ENCODE results near the gene SH2D1A. TPM values are rescaled to one million over a fixed set of nuclear protein-coding genes. Genes with fewer than 3 reads are reported as not detected.

Gene SH2D1A
- total and polyA plus RNA-seq, 2 donors (not counting 1 experiment from before 2014, with no cell fraction given): 0.08 TPM; not detected in 1

DNA sequence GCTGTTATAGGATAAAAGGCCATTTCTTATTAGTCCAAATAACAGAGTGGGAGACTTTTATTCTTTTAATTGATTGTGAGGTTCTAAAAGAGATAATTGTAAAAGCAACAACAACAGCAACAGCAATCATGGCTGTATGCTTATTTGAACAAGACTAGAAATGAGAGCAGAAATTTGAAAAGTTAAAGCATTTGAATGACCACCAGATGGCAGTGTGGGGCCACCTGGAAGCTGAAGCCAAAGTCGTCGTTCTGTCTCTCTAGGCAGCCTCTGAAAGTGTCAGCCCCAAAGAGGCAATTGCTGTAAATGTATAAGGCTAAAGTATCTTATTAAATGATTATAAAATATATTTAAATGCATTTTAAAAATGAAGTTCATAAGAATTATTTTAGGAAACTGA lies 42.2 kb downstream of the SH2D1A start:
- no peaks in the 10 kb centered on the region for H3K4me1 ChIP-seq (ENCODE audit: control insufficient read depth, extremely low read depth, insufficient read depth, low read length)
- H4K20me1 ChIP-seq (ENCODE audit: control insufficient read depth, extremely low read depth, insufficient read depth, low read length): no peaks in the 10 kb centered on the region
- no peaks in the 10 kb centered on the region for H3K9me3 ChIP-seq (ENCODE audit: control insufficient read depth, insufficient read depth, low read depth, low read length)
- no peak overlapping the region for H3K27ac ChIP-seq (ENCODE audit: insufficient read depth, low read length)
- H3K36me3 ChIP-seq (ENCODE audit: control insufficient read depth, insufficient read depth, low read length): no peaks in the 10 kb centered on the region
- H2AFZ ChIP-seq (ENCODE audit: low read length): no peak overlapping the region
- TF ChIP-seq EZH2 (IDR thresholded peaks at IDR 0.05; ENCODE audit: low read length, missing control alignments) (no peak), CTCF (conservative IDR thresholded peaks at IDR 0.05 in 1 of 2, IDR thresholded peaks at IDR 0.05 in 1 of 2; ENCODE audit: low read depth in 1 of 2, low read length in 2 of 2) (peak; percentile 56 to 59)
- DNase-seq (ENCODE audit: low read depth in 2 of 2): peak; percentile 32 to 51
- no peaks in the 10 kb centered on the region for H3K27me3 ChIP-seq (ENCODE audit: control insufficient read depth, insufficient read depth, low read length)
- H3K9ac ChIP-seq (ENCODE audit: insufficient read depth, low read length): no peak overlapping the region
- no peak overlapping the region for H3K4me2 ChIP-seq (ENCODE audit: extremely low read depth, insufficient read depth, low read length)
- H3K4me3 ChIP-seq (replicated peaks in 1 of 4; ENCODE audit: control extremely low read depth in 1 of 4, insufficient read depth in 1 of 4, low read depth in 3 of 4, low read length in 4 of 4): no peak overlapping the region
- H3K79me2 ChIP-seq (ENCODE audit: control insufficient read depth, insufficient read depth, low read length): no peaks in the 10 kb centered on the region

DNA sequence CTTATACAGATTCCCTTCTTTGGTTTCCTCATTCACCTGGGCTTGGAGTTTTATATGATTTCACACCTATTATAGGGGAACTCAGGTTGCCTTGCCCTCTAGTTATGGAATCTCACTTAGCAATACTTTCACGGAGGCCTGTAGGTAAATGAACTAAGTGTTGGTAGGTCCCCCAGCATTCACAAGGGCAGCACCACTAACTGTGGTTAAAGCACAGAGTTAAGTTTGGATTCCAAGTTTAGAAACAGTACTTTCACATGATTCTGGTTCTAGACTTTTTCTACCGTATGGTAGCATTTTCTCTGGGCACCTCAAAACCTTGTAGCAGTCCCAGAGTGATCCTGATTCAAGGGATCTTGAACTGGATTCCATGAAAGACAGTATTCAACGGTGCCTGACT lies 46.4 kb downstream of the SH2D1A start:
- no peaks in the 10 kb centered on the region for H3K4me1 ChIP-seq (ENCODE audit: control insufficient read depth, extremely low read depth, insufficient read depth, low read length)
- H3K27me3 ChIP-seq (ENCODE audit: control insufficient read depth, insufficient read depth, low read length): no peaks in the 10 kb centered on the region
- no peaks in the 10 kb centered on the region for H3K9me3 ChIP-seq (ENCODE audit: control insufficient read depth, insufficient read depth, low read depth, low read length)
- H3K27ac ChIP-seq (ENCODE audit: insufficient read depth, low read length): no peak overlapping the region
- no peaks in the 10 kb centered on the region for H3K36me3 ChIP-seq (ENCODE audit: control insufficient read depth, insufficient read depth, low read length)
- TF ChIP-seq CTCF (conservative IDR thresholded peaks at IDR 0.05 in 1 of 2, IDR thresholded peaks at IDR 0.05 in 1 of 2; ENCODE audit: low read depth in 1 of 2, low read length in 2 of 2) (no peak), EZH2 (IDR thresholded peaks at IDR 0.05; ENCODE audit: low read length, missing control alignments) (no peak)
- H3K9ac ChIP-seq (ENCODE audit: insufficient read depth, low read length): no peak overlapping the region
- no peaks in the 10 kb centered on the region for H3K79me2 ChIP-seq (ENCODE audit: control insufficient read depth, insufficient read depth, low read length)
- no peak overlapping the region for H3K4me3 ChIP-seq (replicated peaks in 1 of 4; ENCODE audit: control extremely low read depth in 1 of 4, insufficient read depth in 1 of 4, low read depth in 3 of 4, low read length in 4 of 4)
- no peak for DNase-seq (ENCODE audit: low read depth in 2 of 2)
- H3K4me2 ChIP-seq (ENCODE audit: extremely low read depth, insufficient read depth, low read length): no peak overlapping the region
- H2AFZ ChIP-seq (ENCODE audit: low read length): no peak overlapping the region
- no peaks in the 10 kb centered on the region for H4K20me1 ChIP-seq (ENCODE audit: control insufficient read depth, extremely low read depth, insufficient read depth, low read length)

- Histone ChIP-seq H3K27ac (ENCODE audit: insufficient read depth, low read length) (no peak overlapping the region), H3K4me3 (replicated peaks in 1 of 4; ENCODE audit: control extremely low read depth in 1 of 4, insufficient read depth in 1 of 4, low read depth in 3 of 4, low read length in 4 of 4) (no peak overlapping the region), H3K79me2 (ENCODE audit: control insufficient read depth, insufficient read depth, low read length) (no peaks in the 10 kb centered on the region), H3K4me2 (ENCODE audit: extremely low read depth, insufficient read depth, low read length) (no peak overlapping the region), H3K36me3 (ENCODE audit: control insufficient read depth, insufficient read depth, low read length) (no peaks in the 10 kb centered on the region), H3K9ac (ENCODE audit: insufficient read depth, low read length) (no peak overlapping the region), H3K27me3 (ENCODE audit: control insufficient read depth, insufficient read depth, low read length) (no peaks in the 10 kb centered on the region), H4K20me1 (ENCODE audit: control insufficient read depth, extremely low read depth, insufficient read depth, low read length) (no peaks in the 10 kb centered on the region), H3K4me1 (ENCODE audit: control insufficient read depth, extremely low read depth, insufficient read depth, low read length) (no peaks in the 10 kb centered on the region), H2AFZ (ENCODE audit: low read length) (no peak overlapping the region), H3K9me3 (ENCODE audit: control insufficient read depth, insufficient read depth, low read depth, low read length) (no peaks in the 10 kb centered on the region)
- TF ChIP-seq EZH2 (IDR thresholded peaks at IDR 0.05; ENCODE audit: low read length, missing control alignments) (no peak), CTCF (conservative IDR thresholded peaks at IDR 0.05 in 1 of 2, IDR thresholded peaks at IDR 0.05 in 1 of 2; ENCODE audit: low read depth in 1 of 2, low read length in 2 of 2) (no peak)
- DNase-seq (ENCODE audit: low read depth in 2 of 2): no peak
These were observed 46.9 kb downstream of the SH2D1A start for GRCh38 chrX:124393238-124393637.
